Measurements from ENCODE around the gene SSPN. TPM values are rescaled to one million over a fixed set of nuclear protein-coding genes. Genes with fewer than 3 reads are reported as not detected.

SSPN gene
- total RNA-seq = not detected in 2 replicates

GRCh38 chr12:26195250-26195640, at the start of gene SSPN:
Gene SSPN, plus strand, starts transcription at chr12:26195573. Its CDS starts 100 bp downstream, at chr12:26195673.
- DNase-seq (ENCODE audit: low spot score) = no peak
- Mint-ChIP-seq H3K27me3 (ENCODE audit: insufficient read depth) (peaks cover 61% of the 10 kb centered on the region), H3K4me3 (peak within 1 kb of the TSS; percentile 66), H3K36me3 (ENCODE audit: low read depth) (no peaks in the 10 kb centered on the region), H3K4me1 (ENCODE audit: low read depth) (no peaks in the 10 kb centered on the region), H3K27ac (no peak within 1 kb of the TSS), H3K9me3 (no peaks in the 10 kb centered on the region)
- intact Hi-C loops (cut with micrococcal nuclease) = no loop called here

GRCh38 chr12:26148291-26148690, 47.1 kb upstream of the SSPN start:
- intact Hi-C loops (cut with micrococcal nuclease) = no loop called here
- no peak for DNase-seq (ENCODE audit: low spot score)

GRCh38 chr12:26149968-26150500, 45.3 kb upstream of the SSPN start:
- Mint-ChIP-seq H3K27me3 (ENCODE audit: insufficient read depth) (peaks cover 16% of the 10 kb centered on the region), H3K27ac (no peak overlapping the region), H3K4me3 (no peak overlapping the region), H3K9me3 (no peaks in the 10 kb centered on the region), H3K4me1 (ENCODE audit: low read depth) (no peaks in the 10 kb centered on the region), H3K36me3 (ENCODE audit: low read depth) (no peaks in the 10 kb centered on the region)
- intact Hi-C loops (cut with micrococcal nuclease) = no loop called here
- no peak for DNase-seq (ENCODE audit: low spot score)

More at GRCh38 chr12:26148291-26148690, 47.1 kb upstream of the SSPN start:
- Mint-ChIP-seq H3K27ac (no peak overlapping the region), H3K4me1 (ENCODE audit: low read depth) (no peaks in the 10 kb centered on the region), H3K9me3 (no peaks in the 10 kb centered on the region), H3K36me3 (ENCODE audit: low read depth) (no peaks in the 10 kb centered on the region), H3K27me3 (ENCODE audit: insufficient read depth) (peaks cover 15% of the 10 kb centered on the region), H3K4me3 (no peak overlapping the region)

- H3K27me3 Mint-ChIP-seq (ENCODE audit: insufficient read depth) = peaks cover 19% of the 10 kb centered on the region
These were observed 44.5 kb upstream of the SSPN start for GRCh38 chr12:26150736-26151450.

GRCh38 chr12:26152507-26153102, 42.8 kb upstream of the SSPN start:
- Mint-ChIP-seq H3K27me3 (ENCODE audit: insufficient read depth) (peaks cover 15% of the 10 kb centered on the region), H3K27ac (no peak overlapping the region), H3K4me3 (no peak overlapping the region), H3K4me1 (ENCODE audit: low read depth) (no peaks in the 10 kb centered on the region), H3K36me3 (ENCODE audit: low read depth) (no peaks in the 10 kb centered on the region), H3K9me3 (no peaks in the 10 kb centered on the region)
- intact Hi-C loops (cut with micrococcal nuclease) = no loop called here
- no peak for DNase-seq (ENCODE audit: low spot score)

More at GRCh38 chr12:26150736-26151450, 44.5 kb upstream of the SSPN start:
- DNase-seq (ENCODE audit: low spot score) = no peak
- Mint-ChIP-seq H3K27ac (no peak overlapping the region), H3K9me3 (no peaks in the 10 kb centered on the region), H3K36me3 (ENCODE audit: low read depth) (no peaks in the 10 kb centered on the region), H3K4me1 (ENCODE audit: low read depth) (no peaks in the 10 kb centered on the region), H3K4me3 (no peak overlapping the region)
- intact Hi-C loops (cut with micrococcal nuclease) = no loop called here

GRCh38 chr12:26153421-26154154, 41.8 kb upstream of the SSPN start:
- Mint-ChIP-seq H3K4me1 (ENCODE audit: low read depth) (no peaks in the 10 kb centered on the region), H3K36me3 (ENCODE audit: low read depth) (no peaks in the 10 kb centered on the region), H3K4me3 (no peak overlapping the region), H3K27ac (no peak overlapping the region), H3K9me3 (no peaks in the 10 kb centered on the region), H3K27me3 (ENCODE audit: insufficient read depth) (peaks cover 14% of the 10 kb centered on the region)
- intact Hi-C loops (cut with micrococcal nuclease) = no loop called here
- DNase-seq (ENCODE audit: low spot score) = no peak

GRCh38 chr12:26156201-26156871, 39.0 kb upstream of the SSPN start:
- no peak overlapping the region for H3K4me3 Mint-ChIP-seq
- intact Hi-C loops (cut with micrococcal nuclease) = no loop called here
- H3K4me1 Mint-ChIP-seq (ENCODE audit: low read depth) = no peaks in the 10 kb centered on the region
- no peaks in the 10 kb centered on the region for H3K36me3 Mint-ChIP-seq (ENCODE audit: low read depth)
- H3K27ac Mint-ChIP-seq = no peak overlapping the region
- no peak for DNase-seq (ENCODE audit: low spot score)
- H3K27me3 Mint-ChIP-seq (ENCODE audit: insufficient read depth) = peaks cover 12% of the 10 kb centered on the region
- no peaks in the 10 kb centered on the region for H3K9me3 Mint-ChIP-seq

GRCh38 chr12:26157001-26157400, 38.4 kb upstream of the SSPN start:
- no peak overlapping the region for H3K27ac Mint-ChIP-seq
- intact Hi-C loops (cut with micrococcal nuclease) = no loop called here
- no peaks in the 10 kb centered on the region for H3K36me3 Mint-ChIP-seq (ENCODE audit: low read depth)
- H3K4me3 Mint-ChIP-seq = no peak overlapping the region
- no peaks in the 10 kb centered on the region for H3K9me3 Mint-ChIP-seq
- DNase-seq (ENCODE audit: low spot score) = no peak
- H3K27me3 Mint-ChIP-seq (ENCODE audit: insufficient read depth) = peaks cover 12% of the 10 kb centered on the region
- no peaks in the 10 kb centered on the region for H3K4me1 Mint-ChIP-seq (ENCODE audit: low read depth)

- no peak for DNase-seq (ENCODE audit: low spot score)
- Mint-ChIP-seq H3K27me3 (ENCODE audit: insufficient read depth) (peaks cover 14% of the 10 kb centered on the region), H3K4me1 (ENCODE audit: low read depth) (no peaks in the 10 kb centered on the region), H3K36me3 (ENCODE audit: low read depth) (no peaks in the 10 kb centered on the region), H3K4me3 (no peak overlapping the region), H3K27ac (no peak overlapping the region), H3K9me3 (no peaks in the 10 kb centered on the region)
- intact Hi-C loops (cut with micrococcal nuclease) = no loop called here
These were observed 37.2 kb upstream of the SSPN start for GRCh38 chr12:26158078-26158764.

- Mint-ChIP-seq H3K36me3 (ENCODE audit: low read depth) (no peaks in the 10 kb centered on the region), H3K27me3 (ENCODE audit: insufficient read depth) (peaks cover 19% of the 10 kb centered on the region), H3K27ac (no peak overlapping the region), H3K9me3 (no peaks in the 10 kb centered on the region), H3K4me1 (ENCODE audit: low read depth) (no peaks in the 10 kb centered on the region), H3K4me3 (no peak overlapping the region)
- DNase-seq (ENCODE audit: low spot score) = no peak
- intact Hi-C loops (cut with micrococcal nuclease) = no loop called here
These were observed 33.2 kb upstream of the SSPN start for GRCh38 chr12:26162174-26162573.

- Mint-ChIP-seq H3K9me3 (no peaks in the 10 kb centered on the region), H3K36me3 (ENCODE audit: low read depth) (no peaks in the 10 kb centered on the region), H3K4me3 (no peak overlapping the region), H3K27me3 (ENCODE audit: insufficient read depth) (peaks cover 20% of the 10 kb centered on the region), H3K27ac (no peak overlapping the region), H3K4me1 (ENCODE audit: low read depth) (no peaks in the 10 kb centered on the region)
- no peak for DNase-seq (ENCODE audit: low spot score)
- intact Hi-C loops (cut with micrococcal nuclease) = no loop called here
These were observed 32.5 kb upstream of the SSPN start for GRCh38 chr12:26162905-26163304.

- Mint-ChIP-seq H3K4me1 (ENCODE audit: low read depth) (no peaks in the 10 kb centered on the region), H3K27me3 (ENCODE audit: insufficient read depth) (peaks cover 20% of the 10 kb centered on the region)
These were observed 31.3 kb upstream of the SSPN start for GRCh38 chr12:26164118-26164517.

More at GRCh38 chr12:26164118-26164517, 31.3 kb upstream of the SSPN start:
- H3K27ac Mint-ChIP-seq = no peak overlapping the region
- no peaks in the 10 kb centered on the region for H3K36me3 Mint-ChIP-seq (ENCODE audit: low read depth)
- no peak for DNase-seq (ENCODE audit: low spot score)
- H3K9me3 Mint-ChIP-seq = no peaks in the 10 kb centered on the region
- intact Hi-C loops (cut with micrococcal nuclease) = no loop called here
- no peak overlapping the region for H3K4me3 Mint-ChIP-seq

All from activated T-helper 1 cell treated with anti-CD3 and anti-CD28 coated beads, Interleukin-12 subunit alpha, Interleukin-12 subunit beta, Interleukin-2, Interleukin-4 antibody, amounts not matched to agents 30 ng/mL and 10 ng/mL and 1 ng/mL, durations not matched to agents 14 hours and 24 hours and 36 hours (primary cell).